Islet of Langerhans (tissue), 1 donor: ENCODE measurements around the gene ZNF667.

ENCODE experiments used
- FAIRE-seq: peaks from one replicate; lab custom pipeline; 2011; peaks lifted over from hg19 to GRCh38; lab: Jason Lieb, UNC

Gene ZNF667

DNA sequence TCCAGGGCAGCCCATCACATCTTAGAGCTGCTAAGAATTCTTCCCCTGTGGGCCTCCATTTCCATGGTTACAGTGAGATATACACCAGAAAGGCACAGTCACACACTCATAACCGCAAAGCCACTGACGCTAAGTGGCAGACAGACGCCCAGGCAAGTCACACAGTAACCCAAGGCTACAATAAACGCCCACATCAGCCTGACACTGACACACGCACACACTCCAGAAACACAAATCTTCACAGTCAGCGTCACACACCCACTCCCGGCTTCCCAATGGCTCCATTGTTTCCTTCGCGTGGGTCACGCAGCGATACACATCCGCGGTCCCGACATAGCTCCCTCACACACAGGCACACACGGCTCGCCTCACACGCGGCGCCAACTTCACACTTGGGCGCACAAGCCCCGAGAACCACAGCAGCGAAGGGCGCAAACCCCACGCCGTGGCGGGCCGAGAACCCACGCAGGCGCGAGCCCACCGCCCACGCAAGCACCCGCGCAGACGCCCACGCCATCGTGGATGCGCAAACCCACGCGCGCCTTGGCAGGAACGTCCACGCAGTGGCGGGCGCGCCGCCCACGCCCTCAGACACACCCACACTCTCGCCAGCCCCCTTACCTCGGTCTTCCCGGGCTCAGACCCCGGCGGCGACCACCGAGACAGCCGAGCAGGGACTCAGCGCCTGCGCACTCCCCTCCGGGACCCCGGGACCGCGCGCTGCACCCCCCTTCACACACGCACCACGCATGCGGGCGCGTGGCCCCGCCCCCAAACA is at the start of gene ZNF667:
TSS of gene ZNF667 (minus strand) at position 695 of the 778 bp plus-strand sequence. CDS start 14,975 bp downstream, outside the sequence.
- no peak for FAIRE-seq

DNA sequence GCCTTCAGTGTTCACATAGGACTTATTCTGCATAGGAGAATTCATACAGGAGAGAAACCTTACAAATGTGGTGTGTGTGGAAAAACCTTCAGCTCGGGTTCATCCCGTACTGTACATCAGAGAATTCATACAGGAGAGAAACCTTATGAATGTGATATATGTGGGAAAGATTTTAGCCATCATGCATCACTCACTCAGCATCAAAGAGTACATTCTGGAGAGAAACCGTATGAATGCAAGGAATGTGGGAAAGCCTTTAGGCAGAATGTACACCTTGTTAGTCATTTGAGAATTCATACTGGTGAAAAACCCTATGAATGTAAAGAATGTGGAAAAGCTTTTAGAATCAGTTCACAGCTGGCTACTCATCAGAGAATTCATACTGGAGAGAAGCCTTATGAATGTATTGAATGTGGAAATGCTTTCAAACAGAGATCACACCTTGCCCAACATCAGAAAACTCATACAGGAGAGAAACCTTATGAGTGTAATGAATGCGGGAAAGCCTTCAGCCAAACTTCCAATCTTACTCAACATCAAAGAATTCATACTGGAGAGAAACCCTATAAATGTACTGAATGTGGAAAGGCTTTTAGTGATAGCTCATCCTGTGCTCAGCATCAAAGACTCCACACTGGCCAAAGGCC is 48.2 kb upstream of the ZNF667 start:
- no peak for FAIRE-seq

DNA sequence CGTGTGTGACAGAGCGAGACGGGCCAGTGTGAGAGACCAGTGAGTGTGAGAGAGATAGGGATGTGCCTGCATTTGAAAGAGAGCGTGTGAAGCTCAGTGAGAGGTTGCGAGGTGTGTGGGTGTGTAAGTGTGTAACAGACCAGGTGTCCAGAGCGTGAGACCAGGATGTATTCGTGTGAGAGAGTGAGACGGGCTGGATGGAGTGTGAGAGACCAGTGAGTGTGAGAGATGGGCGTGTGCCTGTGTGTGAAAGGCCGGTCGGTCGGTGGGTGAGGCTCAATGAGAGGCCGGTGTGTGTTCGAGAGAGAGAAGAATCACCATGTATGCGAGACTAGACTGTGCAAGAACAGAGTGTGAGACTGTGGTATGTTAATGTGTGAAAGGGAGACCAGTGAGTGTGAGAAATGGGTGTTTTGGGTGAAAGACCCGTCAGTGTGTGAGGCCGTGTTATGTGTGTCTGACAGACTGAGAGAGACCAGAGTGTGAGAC is 31.2 kb upstream of the ZNF667 start:
- no peak for FAIRE-seq

GRCh38 chr19:56507446-56508289 is 30.5 kb upstream of the ZNF667 start, which contains the start of gene ZNF471:
TSS of gene ZNF471 (plus strand) at chr19:56507855. CDS start at chr19:56511572, 3,717 bp downstream.
- FAIRE-seq: peak; percentile 97

DNA sequence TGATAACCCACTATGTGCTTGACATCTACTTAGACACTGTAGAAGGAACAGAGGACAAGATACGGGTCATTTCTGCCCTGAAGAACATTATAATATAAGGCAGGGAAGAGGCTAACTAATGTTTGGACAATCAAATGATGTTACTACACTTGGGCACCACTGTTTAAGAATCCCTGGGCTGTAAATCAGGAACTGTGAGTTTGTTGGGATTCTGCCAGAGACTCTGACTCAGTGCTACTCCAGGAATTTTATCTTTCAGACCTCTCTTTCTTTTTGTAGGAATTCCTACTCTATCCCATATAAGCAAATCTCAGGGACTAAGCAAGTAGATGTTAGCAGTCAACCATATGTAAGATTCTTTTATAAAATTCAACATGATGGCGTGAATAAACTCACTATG is 27.4 kb upstream of the ZNF667 start:
- FAIRE-seq: no peak

- no peak for FAIRE-seq
Measured at GRCh38 chr19:56491399-56491798, 14.3 kb upstream of the ZNF667 start.

DNA sequence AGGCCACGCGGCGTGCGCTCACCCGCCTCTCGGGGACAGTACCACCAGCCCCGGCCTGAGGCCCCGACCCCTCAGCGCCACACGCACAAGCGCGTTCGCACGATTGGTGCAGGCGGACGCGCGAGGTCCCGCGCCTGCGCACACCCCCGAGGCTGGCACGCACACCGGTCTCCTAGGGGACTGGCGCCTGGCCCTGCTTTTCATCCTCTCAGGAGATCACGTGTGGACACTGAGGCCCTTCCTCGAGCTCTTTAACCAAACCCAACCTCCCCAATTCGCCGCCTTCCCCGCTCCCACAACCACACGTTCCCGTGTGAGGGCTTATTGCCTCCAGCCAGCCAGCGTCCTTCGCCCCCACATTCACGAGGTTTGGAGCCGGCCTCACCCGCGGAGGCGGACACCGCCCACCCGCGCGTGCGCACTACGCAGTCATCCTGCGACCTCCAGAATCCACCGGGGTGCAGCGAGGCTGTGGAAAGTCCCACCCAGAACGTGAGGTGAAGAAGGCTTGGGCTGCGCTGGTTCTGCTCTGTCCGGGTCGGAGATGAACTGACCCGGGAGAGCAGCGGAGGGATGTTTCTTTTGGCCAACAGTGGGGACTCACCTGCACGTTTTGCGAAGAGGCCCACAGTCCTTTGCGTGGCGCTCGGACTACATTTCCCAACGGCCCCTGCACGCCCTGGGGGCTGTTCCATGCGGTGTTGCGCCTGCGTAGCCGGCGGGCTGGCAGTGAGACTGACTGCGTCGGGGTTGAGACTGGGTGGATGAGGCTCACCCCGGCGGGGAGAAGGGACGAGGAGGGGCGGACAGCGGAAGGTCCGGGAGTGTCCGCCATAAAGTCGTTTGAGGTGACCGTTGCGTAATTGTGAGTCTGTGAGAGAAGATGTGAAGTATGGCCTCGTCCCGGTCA is 539 bp upstream of the ZNF667 start:
- peak; percentile 33 for FAIRE-seq

GRCh38 chr19:56476093-56476492 is 1.1 kb downstream of the ZNF667 start:
- no peak for FAIRE-seq

- FAIRE-seq: no peak
Measured at GRCh38 chr19:56474308-56474707, 2.8 kb downstream of the ZNF667 start.

GRCh38 chr19:56441206-56441792 is 35.8 kb downstream of the ZNF667 start:
- FAIRE-seq: no peak

DNA sequence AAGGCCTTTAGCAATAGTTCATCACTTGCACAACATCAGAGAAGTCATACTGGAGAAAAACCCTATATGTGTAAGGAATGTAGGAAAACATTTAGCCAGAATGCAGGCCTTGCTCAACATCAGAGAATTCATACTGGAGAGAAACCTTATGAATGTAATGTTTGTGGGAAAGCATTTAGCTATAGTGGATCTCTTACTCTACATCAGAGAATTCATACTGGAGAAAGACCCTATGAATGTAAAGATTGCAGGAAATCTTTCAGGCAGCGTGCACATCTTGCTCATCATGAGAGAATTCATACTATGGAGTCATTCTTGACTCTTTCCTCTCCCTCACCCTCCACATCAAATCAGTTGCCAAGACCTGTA is 53.2 kb downstream of the ZNF667 start:
- no peak for FAIRE-seq

DNA sequence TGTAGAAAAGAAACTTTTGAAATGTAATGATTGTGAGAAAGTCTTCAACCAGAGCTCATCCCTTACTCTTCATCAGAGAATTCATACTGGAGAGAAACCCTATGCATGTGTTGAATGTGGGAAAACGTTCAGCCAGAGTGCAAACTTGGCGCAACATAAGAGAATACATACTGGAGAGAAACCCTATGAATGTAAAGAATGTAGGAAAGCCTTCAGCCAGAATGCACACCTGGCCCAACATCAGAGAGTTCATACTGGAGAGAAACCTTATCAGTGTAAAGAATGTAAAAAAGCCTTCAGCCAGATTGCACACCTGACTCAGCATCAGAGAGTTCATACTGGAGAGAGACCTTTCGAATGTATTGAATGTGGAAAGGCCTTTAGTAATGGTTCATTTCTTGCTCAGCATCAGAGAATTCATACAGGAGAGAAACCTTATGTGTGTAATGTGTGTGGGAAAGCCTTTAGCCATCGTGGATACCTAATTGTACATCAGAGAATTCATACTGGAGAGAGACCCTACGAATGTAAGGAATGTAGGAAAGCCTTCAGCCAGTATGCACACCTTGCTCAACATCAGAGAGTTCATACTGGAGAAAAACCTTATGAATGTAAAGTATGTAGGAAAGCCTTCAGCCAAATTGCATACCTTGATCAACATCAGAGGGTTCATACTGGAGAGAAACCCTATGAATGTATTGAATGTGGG is 53.7 kb downstream of the ZNF667 start:
- no peak for FAIRE-seq

GRCh38 chr19:56405062-56405461 is 72.1 kb downstream of the ZNF667 start:
- no peak for FAIRE-seq

- FAIRE-seq: no peak
Measured at GRCh38 chr19:56404705-56405056, 72.5 kb downstream of the ZNF667 start.

- FAIRE-seq: no peak
Measured at GRCh38 chr19:56403764-56404704, 73.1 kb downstream of the ZNF667 start, which contains the start of gene ZNF583. TSS of gene ZNF583 (plus strand) at chr19:56404332. CDS start at chr19:56407115, 2,783 bp downstream.

- no peak for FAIRE-seq
Measured at GRCh38 chr19:56403261-56403660, 73.9 kb downstream of the ZNF667 start.

DNA sequence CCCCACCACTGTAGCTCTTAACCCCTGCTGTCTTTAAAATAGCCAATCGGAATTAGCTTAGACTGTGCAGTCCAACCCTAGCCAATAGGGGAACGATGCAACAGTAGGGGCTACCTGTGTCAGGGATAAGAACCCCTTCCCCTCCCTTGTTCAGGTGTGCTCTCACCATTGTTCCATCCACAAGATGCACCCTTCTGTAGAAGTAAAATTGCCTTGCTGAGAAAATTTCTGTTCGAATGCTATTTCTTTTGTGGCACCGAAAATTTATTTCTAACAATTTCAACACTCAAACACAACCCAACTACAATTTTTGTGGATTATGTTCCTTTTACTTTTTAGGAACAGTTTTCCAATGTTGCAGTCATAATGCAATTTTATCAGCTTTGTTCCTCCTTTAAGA is 76.7 kb downstream of the ZNF667 start:
- no peak for FAIRE-seq

GRCh38 chr19:56398809-56399208 is 78.3 kb downstream of the ZNF667 start:
- no peak for FAIRE-seq
